Nephron (organoid): Measurements from ENCODE around the gene TMEM135.

Source experiments
- H3K27ac Mint-ChIP-seq, 3 experiments: 2 replicates each; pipeline ENCODE4 v1.8.0; 2020; ENCODE audit warnings: mixed read lengths in 3 of 3, mild to moderate bottlenecking in 2 of 3, moderate library complexity in 1 of 3
- H3K27me3 Mint-ChIP-seq: 2 replicates; pipeline ENCODE4 v1.8.0; 2021; ENCODE audit warnings: low read depth, mild to moderate bottlenecking, moderate library complexity, mixed read lengths
- H3K36me3 Mint-ChIP-seq: 2 replicates; pipeline ENCODE4 v1.8.0; 2020; ENCODE audit warnings: low read depth, mixed read lengths
- H3K4me1 Mint-ChIP-seq: 2 replicates; pipeline ENCODE4 v1.8.0; 2020; ENCODE audit warnings: mixed read lengths
- H3K4me3 Mint-ChIP-seq, 3 experiments: 2 replicates each; pipeline ENCODE4 v1.8.0; 2020; ENCODE audit warnings: mild to moderate bottlenecking in 3 of 3, mixed read lengths in 3 of 3, moderate library complexity in 2 of 3
- H3K9me3 Mint-ChIP-seq: 2 replicates; pipeline ENCODE4 v1.8.0; 2020; ENCODE audit warnings: mixed read lengths
- CTCF ChIP-seq, 3 experiments: fragments of 200-600 bp; sonication (generic); IDR thresholded peaks; one replicate each; pipeline ENCODE4 v1.5.0; 2021; ENCODE audit warnings: antibody characterized with exemption in 3 of 3; ENCODE audit not compliant: unreplicated experiment in 3 of 3

The TMEM135 gene

DNA sequence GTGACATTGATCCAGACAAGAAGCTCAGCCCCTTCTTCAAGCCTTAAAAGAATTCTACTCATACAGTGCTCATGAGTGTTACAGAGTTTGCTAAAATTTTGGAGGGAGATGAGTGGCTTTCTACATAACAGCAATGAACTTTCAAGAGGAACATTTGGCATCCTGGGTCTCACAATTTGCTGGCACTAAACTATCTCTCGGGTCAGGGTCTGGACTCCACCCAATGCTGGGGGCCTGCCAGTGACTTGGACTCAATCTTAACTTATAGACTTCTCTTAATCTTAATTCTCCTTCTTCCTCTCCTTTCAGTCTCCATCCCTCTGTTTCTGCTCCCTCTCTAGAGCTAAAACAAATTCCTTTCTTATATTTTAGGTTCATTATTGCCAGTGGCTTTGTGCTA, 317.9 kb downstream of the TMEM135 start:
- H3K27me3 Mint-ChIP-seq, result peaks cover 5% of the 10 kb centered on the region
- no peak overlapping the region for H3K4me3 Mint-ChIP-seq
- peak overlapping the region in 2 of 3 experiments; percentile 92 to 94 for H3K27ac Mint-ChIP-seq
- peaks cover 25% of the 10 kb centered on the region for H3K4me1 Mint-ChIP-seq
- H3K36me3 Mint-ChIP-seq, result no peaks in the 10 kb centered on the region
- no peaks in the 10 kb centered on the region for H3K9me3 Mint-ChIP-seq
- no peak for TF ChIP-seq CTCF (IDR thresholded peaks at IDR 0.05; ENCODE audit: unreplicated experiment in 3 of 3)

DNA sequence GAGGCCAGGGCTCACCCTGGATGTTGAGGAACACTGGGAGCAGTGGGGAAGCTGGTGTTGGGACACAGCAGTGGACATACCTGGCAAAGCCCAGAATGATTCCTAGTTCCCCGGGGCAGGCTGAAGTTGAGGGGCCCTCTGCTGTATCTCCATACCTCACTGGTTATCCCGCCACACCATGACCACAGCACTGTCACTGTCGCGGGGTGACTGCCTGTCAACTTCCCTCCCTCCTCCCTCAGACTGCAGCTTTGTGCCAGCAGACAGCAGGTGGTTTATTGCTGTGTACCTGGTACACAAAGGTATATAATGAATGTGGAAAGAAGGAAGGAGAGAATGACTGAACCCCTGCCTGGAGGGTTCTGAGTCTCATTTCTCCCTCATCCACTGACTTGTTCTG, 318.7 kb downstream of the TMEM135 start:
- Mint-ChIP-seq H3K27me3 (peaks cover 5% of the 10 kb centered on the region), H3K4me3 (no peak overlapping the region)

GRCh38 chr11:87358461-87358860, 320.7 kb downstream of the TMEM135 start:
- no peak for TF ChIP-seq CTCF (IDR thresholded peaks at IDR 0.05; ENCODE audit: unreplicated experiment in 3 of 3)
- Mint-ChIP-seq H3K4me1 (peaks cover 21% of the 10 kb centered on the region), H3K4me3 (no peak overlapping the region), H3K27ac (peak overlapping the region in 1 of 3 experiments; percentile 41), H3K9me3 (no peaks in the 10 kb centered on the region), H3K27me3 (peaks cover under 1% of the 10 kb centered on the region), H3K36me3 (no peaks in the 10 kb centered on the region)

More for the DNA sequence above, 318.7 kb downstream of the TMEM135 start:
- peak overlapping the region in 2 of 3 experiments; percentile 20 to 71 for H3K27ac Mint-ChIP-seq
- peaks cover 25% of the 10 kb centered on the region for H3K4me1 Mint-ChIP-seq
- H3K9me3 Mint-ChIP-seq, result no peaks in the 10 kb centered on the region
- no peaks in the 10 kb centered on the region for H3K36me3 Mint-ChIP-seq
- TF ChIP-seq CTCF (IDR thresholded peaks at IDR 0.05; ENCODE audit: unreplicated experiment in 3 of 3), result no peak

- Mint-ChIP-seq H3K27ac (peak overlapping the region in 1 of 3 experiments; percentile 41), H3K27me3 (no peaks in the 10 kb centered on the region), H3K4me1 (peaks cover 12% of the 10 kb centered on the region), H3K36me3 (no peaks in the 10 kb centered on the region), H3K4me3 (no peak overlapping the region), H3K9me3 (no peaks in the 10 kb centered on the region)
- no peak for TF ChIP-seq CTCF (IDR thresholded peaks at IDR 0.05; ENCODE audit: unreplicated experiment in 3 of 3)
Observed at GRCh38 chr11:87359401-87359800, 321.7 kb downstream of the TMEM135 start.

DNA sequence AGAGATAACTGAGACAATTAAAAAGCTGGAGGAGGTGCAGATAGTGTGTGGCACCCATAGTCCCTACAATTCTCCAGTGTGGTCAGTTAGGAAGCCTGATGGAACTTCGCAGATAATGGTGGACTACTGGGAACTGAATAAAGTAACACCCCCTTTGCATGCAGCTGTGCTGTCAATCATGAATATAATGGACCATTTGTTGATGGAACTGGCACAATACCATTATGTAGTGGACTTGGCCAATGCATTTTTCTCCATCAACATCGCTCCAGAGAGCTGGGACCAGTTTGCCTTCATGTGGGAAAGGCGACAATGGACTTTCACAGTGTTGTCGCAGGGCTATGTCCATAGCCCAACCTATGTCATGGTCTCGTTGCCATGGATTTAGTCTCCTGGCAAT, 324.2 kb downstream of the TMEM135 start:
- Mint-ChIP-seq H3K27ac (no peak overlapping the region), H3K27me3 (no peaks in the 10 kb centered on the region), H3K4me1 (no peaks in the 10 kb centered on the region), H3K9me3 (no peaks in the 10 kb centered on the region), H3K4me3 (no peak overlapping the region), H3K36me3 (no peaks in the 10 kb centered on the region)
- no peak for TF ChIP-seq CTCF (IDR thresholded peaks at IDR 0.05; ENCODE audit: unreplicated experiment in 3 of 3)

GRCh38 chr11:87366346-87366745, 328.6 kb downstream of the TMEM135 start:
- peaks cover 19% of the 10 kb centered on the region for H3K4me1 Mint-ChIP-seq
- H3K27ac Mint-ChIP-seq, result no peak overlapping the region
- no peaks in the 10 kb centered on the region for H3K36me3 Mint-ChIP-seq
- H3K9me3 Mint-ChIP-seq, result no peaks in the 10 kb centered on the region
- no peaks in the 10 kb centered on the region for H3K27me3 Mint-ChIP-seq
- TF ChIP-seq CTCF (IDR thresholded peaks at IDR 0.05; ENCODE audit: unreplicated experiment in 3 of 3), result no peak
- H3K4me3 Mint-ChIP-seq, result no peak overlapping the region
